ENCODE results near the gene MCAT.

DNA sequence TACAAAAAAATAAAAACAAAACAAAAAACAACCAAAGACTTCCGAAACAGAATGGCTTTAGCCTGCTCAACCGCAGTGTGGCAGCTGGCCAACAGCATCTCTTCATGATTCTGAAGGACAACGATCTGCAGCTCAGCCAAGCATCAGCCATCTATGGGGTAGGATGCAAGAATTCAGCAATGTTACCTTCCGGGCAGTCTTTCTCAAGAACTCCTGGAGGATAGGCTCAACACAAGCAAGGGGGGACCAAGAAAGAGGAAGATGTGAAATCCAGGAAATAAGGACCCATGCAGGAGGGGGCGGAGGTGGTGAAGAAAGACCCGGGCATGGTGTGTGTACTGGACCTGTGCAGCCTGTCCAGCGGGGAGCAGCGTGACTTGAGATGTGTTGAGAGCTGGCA, 4.6 kb upstream of the MCAT start:
- no peak for TF ChIP-seq EZH2 (IDR thresholded peaks at IDR 0.05; ENCODE audit: borderline replicate concordance, insufficient read depth, low read depth, low read length, poor library complexity, severe bottlenecking)
- TF ChIP-seq, protein P1, sequence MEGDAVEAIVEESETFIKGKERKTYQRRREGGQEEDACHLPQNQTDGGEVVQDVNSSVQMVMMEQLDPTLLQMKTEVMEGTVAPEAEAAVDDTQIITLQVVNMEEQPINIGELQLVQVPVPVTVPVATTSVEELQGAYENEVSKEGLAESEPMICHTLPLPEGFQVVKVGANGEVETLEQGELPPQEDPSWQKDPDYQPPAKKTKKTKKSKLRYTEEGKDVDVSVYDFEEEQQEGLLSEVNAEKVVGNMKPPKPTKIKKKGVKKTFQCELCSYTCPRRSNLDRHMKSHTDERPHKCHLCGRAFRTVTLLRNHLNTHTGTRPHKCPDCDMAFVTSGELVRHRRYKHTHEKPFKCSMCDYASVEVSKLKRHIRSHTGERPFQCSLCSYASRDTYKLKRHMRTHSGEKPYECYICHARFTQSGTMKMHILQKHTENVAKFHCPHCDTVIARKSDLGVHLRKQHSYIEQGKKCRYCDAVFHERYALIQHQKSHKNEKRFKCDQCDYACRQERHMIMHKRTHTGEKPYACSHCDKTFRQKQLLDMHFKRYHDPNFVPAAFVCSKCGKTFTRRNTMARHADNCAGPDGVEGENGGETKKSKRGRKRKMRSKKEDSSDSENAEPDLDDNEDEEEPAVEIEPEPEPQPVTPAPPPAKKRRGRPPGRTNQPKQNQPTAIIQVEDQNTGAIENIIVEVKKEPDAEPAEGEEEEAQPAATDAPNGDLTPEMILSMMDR (IDR thresholded peaks at IDR 0.05) = no peak
